ENCODE measurements around the gene MRPS10.
"Not testable (repeated sequence)": the region's sequence is repeated elsewhere in the genome, so short reads cannot be mapped to it uniquely, and the experiment has no call there.

MRPS10 gene

DNA sequence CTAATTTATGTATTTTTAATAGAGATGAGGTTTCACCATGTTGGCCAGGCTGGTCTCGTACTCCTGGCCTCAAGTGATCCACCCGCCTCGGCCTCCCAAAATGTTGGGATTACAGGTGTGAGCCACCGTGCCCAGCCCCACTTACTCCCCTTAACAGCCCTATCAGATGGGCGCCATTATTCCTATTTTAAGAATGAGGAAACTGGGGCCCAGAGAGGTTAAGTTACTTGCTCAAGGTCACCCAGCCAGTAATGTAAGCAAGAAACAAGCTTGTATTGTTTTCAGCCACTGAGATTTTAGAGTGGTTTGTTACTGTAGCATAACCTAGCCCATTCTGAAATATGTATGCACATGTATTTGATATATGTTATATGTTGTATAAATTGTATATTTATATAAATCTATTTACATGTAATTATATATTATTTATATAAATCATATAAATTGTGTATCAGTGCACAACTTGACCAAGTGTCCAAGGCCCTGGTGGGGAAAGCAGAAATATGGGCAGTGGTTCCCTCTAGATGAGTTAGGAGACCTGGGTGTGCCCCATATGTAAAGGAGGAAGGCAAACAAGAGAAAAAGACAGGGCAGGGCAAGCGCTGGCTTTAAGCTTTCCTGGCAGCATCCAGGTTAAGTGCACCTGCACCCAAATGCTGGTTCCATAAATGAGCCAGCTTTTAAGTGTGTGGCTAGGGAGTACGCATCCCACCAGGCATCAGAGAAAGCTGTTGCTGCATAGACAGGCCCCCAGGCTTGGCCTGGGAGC, 45.7 kb downstream of the MRPS10 start:
- no peaks in the 10 kb centered on the region for H3K79me2 ChIP-seq
- no peaks in the 10 kb centered on the region for H3K4me1 ChIP-seq

DNA sequence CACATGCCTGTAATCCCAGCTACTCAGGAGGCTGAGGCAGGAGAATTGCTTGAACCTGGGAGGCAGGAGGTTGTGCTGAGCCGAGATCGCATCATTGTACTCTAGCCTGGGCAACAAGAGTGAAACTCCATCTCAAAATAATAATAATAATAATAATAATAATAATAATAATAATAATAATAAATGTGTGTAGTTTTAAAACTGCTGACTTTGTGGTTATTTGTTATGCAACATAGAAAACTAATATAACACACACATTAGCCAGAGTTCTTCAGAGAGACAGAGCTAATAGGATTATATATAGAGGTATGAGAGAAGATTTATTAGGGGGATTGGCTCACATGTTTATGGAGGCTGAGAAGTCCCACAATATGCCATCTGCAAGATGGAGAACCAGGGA, 47.9 kb downstream of the MRPS10 start:
- not testable (repeated sequence) for H3K4me3 ChIP-seq (ENCODE audit: low read depth, low read length); H3K4me1 ChIP-seq; H3K9ac ChIP-seq; H3K9me3 ChIP-seq (ENCODE audit: control insufficient read depth, low read length); H2AFZ ChIP-seq; H3K27me3 ChIP-seq (ENCODE audit: control insufficient read depth, insufficient read depth, low read length); H3K79me2 ChIP-seq; H3K4me2 ChIP-seq (ENCODE audit: low read length); H3K27ac ChIP-seq; H3K36me3 ChIP-seq (ENCODE audit: control insufficient read depth, insufficient read depth, low read length)

More for the DNA sequence above, 45.7 kb downstream of the MRPS10 start:
- Histone ChIP-seq H3K36me3 (ENCODE audit: control insufficient read depth, insufficient read depth, low read length) (no peaks in the 10 kb centered on the region), H3K4me2 (ENCODE audit: low read length) (no peak overlapping the region), H3K27me3 (ENCODE audit: control insufficient read depth, insufficient read depth, low read length) (no peaks in the 10 kb centered on the region), H3K4me3 (ENCODE audit: low read depth, low read length) (no peak overlapping the region), H3K9ac (no peak overlapping the region), H3K27ac (no peak overlapping the region), H3K9me3 (ENCODE audit: control insufficient read depth, low read length) (no peaks in the 10 kb centered on the region), H2AFZ (no peak overlapping the region)
- TF ChIP-seq, protein P1, sequence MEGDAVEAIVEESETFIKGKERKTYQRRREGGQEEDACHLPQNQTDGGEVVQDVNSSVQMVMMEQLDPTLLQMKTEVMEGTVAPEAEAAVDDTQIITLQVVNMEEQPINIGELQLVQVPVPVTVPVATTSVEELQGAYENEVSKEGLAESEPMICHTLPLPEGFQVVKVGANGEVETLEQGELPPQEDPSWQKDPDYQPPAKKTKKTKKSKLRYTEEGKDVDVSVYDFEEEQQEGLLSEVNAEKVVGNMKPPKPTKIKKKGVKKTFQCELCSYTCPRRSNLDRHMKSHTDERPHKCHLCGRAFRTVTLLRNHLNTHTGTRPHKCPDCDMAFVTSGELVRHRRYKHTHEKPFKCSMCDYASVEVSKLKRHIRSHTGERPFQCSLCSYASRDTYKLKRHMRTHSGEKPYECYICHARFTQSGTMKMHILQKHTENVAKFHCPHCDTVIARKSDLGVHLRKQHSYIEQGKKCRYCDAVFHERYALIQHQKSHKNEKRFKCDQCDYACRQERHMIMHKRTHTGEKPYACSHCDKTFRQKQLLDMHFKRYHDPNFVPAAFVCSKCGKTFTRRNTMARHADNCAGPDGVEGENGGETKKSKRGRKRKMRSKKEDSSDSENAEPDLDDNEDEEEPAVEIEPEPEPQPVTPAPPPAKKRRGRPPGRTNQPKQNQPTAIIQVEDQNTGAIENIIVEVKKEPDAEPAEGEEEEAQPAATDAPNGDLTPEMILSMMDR (IDR thresholded peaks at IDR 0.05), result no peak

DNA sequence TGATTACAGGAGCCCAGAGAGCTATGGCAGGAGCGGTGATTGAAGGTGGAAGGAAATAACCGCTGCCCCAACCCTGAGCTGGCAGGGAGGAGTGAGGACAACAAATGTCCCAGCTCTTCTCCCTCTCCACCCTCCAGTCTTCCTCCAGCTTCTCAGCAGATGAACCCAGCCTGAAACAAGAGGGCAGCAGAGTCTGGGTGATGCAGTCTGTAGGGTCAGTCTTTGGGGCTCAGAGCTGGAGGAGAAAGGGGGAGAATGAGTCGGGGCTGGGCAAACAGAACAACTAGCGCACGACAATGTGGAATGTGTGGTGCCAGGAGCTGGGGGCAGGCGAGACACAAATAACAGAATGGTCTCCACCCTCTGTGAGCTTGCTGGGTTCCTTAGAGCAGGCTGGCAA, 49.0 kb downstream of the MRPS10 start:
- TF ChIP-seq, protein P1 (IDR thresholded peaks at IDR 0.05), result no peak
- H3K9me3 ChIP-seq (ENCODE audit: control insufficient read depth, low read length), result no peaks in the 10 kb centered on the region
- no peak overlapping the region for H3K4me2 ChIP-seq (ENCODE audit: low read length)
- H2AFZ ChIP-seq, result no peak overlapping the region
- no peaks in the 10 kb centered on the region for H3K79me2 ChIP-seq
- H3K4me1 ChIP-seq, result no peaks in the 10 kb centered on the region
- no peak overlapping the region for H3K27ac ChIP-seq
- H3K9ac ChIP-seq, result no peak overlapping the region
- no peak overlapping the region for H3K4me3 ChIP-seq (ENCODE audit: low read depth, low read length)
- H3K36me3 ChIP-seq (ENCODE audit: control insufficient read depth, insufficient read depth, low read length), result no peaks in the 10 kb centered on the region
- no peaks in the 10 kb centered on the region for H3K27me3 ChIP-seq (ENCODE audit: control insufficient read depth, insufficient read depth, low read length)

DNA sequence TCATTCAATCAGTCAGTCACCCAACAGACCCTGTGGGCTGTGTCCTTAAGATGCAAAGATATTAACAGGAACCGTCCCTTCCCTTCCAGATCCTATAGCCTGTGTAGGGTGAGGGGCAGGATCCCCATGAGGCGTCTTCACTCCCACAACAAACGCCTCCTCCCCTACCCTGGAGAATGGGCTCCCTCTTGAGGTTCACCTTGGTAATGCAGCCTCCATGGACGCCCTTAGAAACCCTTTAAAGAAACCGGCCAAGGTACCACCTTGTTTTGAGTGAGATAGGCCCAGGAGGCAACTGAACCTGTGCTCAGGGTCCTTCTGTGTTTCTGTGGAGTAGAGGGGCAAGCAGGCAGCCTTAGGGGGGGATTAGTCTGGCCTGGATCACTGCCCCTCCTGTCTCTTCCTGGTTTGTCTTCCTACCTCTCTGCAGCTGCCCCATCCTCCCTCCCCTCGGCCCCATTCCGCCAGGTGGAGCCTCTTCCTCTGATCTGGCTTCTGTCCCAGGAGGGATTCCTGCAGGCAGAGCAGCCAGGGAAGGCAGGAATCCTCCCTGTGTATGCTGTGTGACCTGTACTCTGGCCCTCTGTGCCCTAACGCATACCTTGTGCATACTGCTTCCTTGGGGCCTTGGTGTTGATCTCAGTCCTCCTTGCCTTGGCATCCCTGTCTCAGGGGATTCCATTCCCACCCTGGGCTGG, 51.1 kb downstream of the MRPS10 start:
- no peak overlapping the region for H3K27ac ChIP-seq
- H3K79me2 ChIP-seq, result no peaks in the 10 kb centered on the region
- H3K4me2 ChIP-seq (ENCODE audit: low read length), result no peak overlapping the region
- no peaks in the 10 kb centered on the region for H3K9me3 ChIP-seq (ENCODE audit: control insufficient read depth, low read length)
- no peak overlapping the region for H3K9ac ChIP-seq
- H3K27me3 ChIP-seq (ENCODE audit: control insufficient read depth, insufficient read depth, low read length), result no peaks in the 10 kb centered on the region
- no peaks in the 10 kb centered on the region for H3K36me3 ChIP-seq (ENCODE audit: control insufficient read depth, insufficient read depth, low read length)
- no peak overlapping the region for H3K4me3 ChIP-seq (ENCODE audit: low read depth, low read length)
- no peaks in the 10 kb centered on the region for H3K4me1 ChIP-seq
- H2AFZ ChIP-seq, result peak overlapping the region; percentile 89
- TF ChIP-seq, protein P1 (IDR thresholded peaks at IDR 0.05), result peak; percentile 99

DNA sequence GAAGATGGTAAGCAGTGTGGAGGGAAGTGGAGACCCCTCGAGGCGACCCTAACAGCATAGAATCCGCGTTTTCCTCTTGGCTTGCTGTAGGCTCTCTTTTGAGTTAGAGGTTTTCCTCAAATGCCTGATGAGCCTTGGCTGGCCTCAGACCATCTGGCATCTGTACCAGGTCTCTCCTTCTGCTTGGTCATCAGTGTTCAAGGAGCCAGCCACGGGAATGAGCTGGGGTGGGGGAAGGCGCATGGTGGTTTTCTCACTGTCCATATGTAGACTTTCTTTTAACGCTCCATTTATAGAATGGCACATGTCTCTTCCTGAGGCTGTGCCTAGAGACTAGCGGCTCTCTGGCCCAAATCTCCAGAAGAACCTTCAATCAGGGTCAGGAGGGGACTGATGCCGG, 52.6 kb downstream of the MRPS10 start:
- Histone ChIP-seq H3K4me1 (no peaks in the 10 kb centered on the region), H2AFZ (no peak overlapping the region), H3K9me3 (ENCODE audit: control insufficient read depth, low read length) (no peaks in the 10 kb centered on the region), H3K27ac (no peak overlapping the region), H3K4me3 (ENCODE audit: low read depth, low read length) (no peak overlapping the region), H3K36me3 (ENCODE audit: control insufficient read depth, insufficient read depth, low read length) (no peaks in the 10 kb centered on the region), H3K9ac (no peak overlapping the region), H3K27me3 (ENCODE audit: control insufficient read depth, insufficient read depth, low read length) (no peaks in the 10 kb centered on the region), H3K4me2 (ENCODE audit: low read length) (no peak overlapping the region), H3K79me2 (no peaks in the 10 kb centered on the region)
- TF ChIP-seq, protein P1 (IDR thresholded peaks at IDR 0.05), result no peak

All from parathyroid adenoma (tissue), 2 donors.